Measurements from ENCODE around the gene CALY.
"Not testable (repeated sequence)": the region's sequence is repeated elsewhere in the genome, so short reads cannot be mapped to it uniquely, and the experiment has no call there.

The CALY gene

GRCh38 chr10:133368153-133368552, 31.5 kb upstream of the CALY start:
- Histone ChIP-seq H3K79me2 (ENCODE audit: insufficient read depth, low read length) (no peaks in the 10 kb centered on the region), H3K4me2 (ENCODE audit: low read depth, low read length, poor library complexity, severe bottlenecking) (no peak overlapping the region), H3K9me2 (replicated peaks; ENCODE audit: insufficient read depth, low read length) (no peaks in the 10 kb centered on the region), H3K9me3 (ENCODE audit: insufficient read depth, low read length) (no peaks in the 10 kb centered on the region), H3K9ac (ENCODE audit: low read length) (no peak overlapping the region), H3F3A (ENCODE audit: insufficient read depth) (no peaks in the 10 kb centered on the region), H3K4me3 (ENCODE audit: insufficient read depth, low read length, poor library complexity, severe bottlenecking) (no peak overlapping the region), H4K20me1 (ENCODE audit: low read depth, low read length) (no peaks in the 10 kb centered on the region), H3K36me3 (ENCODE audit: low read length) (no peaks in the 10 kb centered on the region), H2AFZ (ENCODE audit: low read depth, low read length, severe bottlenecking) (no peak overlapping the region), H3K27me3 (ENCODE audit: low read length) (no peaks in the 10 kb centered on the region), H3K27ac (ENCODE audit: low read depth, low read length) (no peak overlapping the region)
- TF ChIP-seq EZH2phosphoT487 (conservative IDR thresholded peaks at IDR 0.05; ENCODE audit: low read length) (no peak), CTCF (IDR thresholded peaks at IDR 0.05; ENCODE audit: insufficient read depth, low read length, poor library complexity, severe bottlenecking) (no peak)

- not testable (repeated sequence) for H3K9me3 ChIP-seq (ENCODE audit: insufficient read depth, low read length); H2AFZ ChIP-seq (ENCODE audit: low read depth, low read length, severe bottlenecking); H3K4me2 ChIP-seq (ENCODE audit: low read depth, low read length, poor library complexity, severe bottlenecking); H3K27me3 ChIP-seq (ENCODE audit: low read length); H3K36me3 ChIP-seq (ENCODE audit: low read length); H3K4me3 ChIP-seq (ENCODE audit: insufficient read depth, low read length, poor library complexity, severe bottlenecking); H3K79me2 ChIP-seq (ENCODE audit: insufficient read depth, low read length); H3F3A ChIP-seq (ENCODE audit: insufficient read depth); H3K9ac ChIP-seq (ENCODE audit: low read length); H3K27ac ChIP-seq (ENCODE audit: low read depth, low read length); H3K9me2 ChIP-seq (replicated peaks; ENCODE audit: insufficient read depth, low read length); H4K20me1 ChIP-seq (ENCODE audit: low read depth, low read length)
These were observed 30.8 kb upstream of the CALY start for GRCh38 chr10:133367461-133367860.

- Histone ChIP-seq H4K20me1 (ENCODE audit: low read depth, low read length) (no peaks in the 10 kb centered on the region), H3K27ac (ENCODE audit: low read depth, low read length) (no peak overlapping the region), H2AFZ (ENCODE audit: low read depth, low read length, severe bottlenecking) (no peak overlapping the region), H3K4me2 (ENCODE audit: low read depth, low read length, poor library complexity, severe bottlenecking) (no peak overlapping the region), H3K9me3 (ENCODE audit: insufficient read depth, low read length) (no peaks in the 10 kb centered on the region), H3F3A (ENCODE audit: insufficient read depth) (no peaks in the 10 kb centered on the region), H3K36me3 (ENCODE audit: low read length) (no peaks in the 10 kb centered on the region), H3K9ac (ENCODE audit: low read length) (no peak overlapping the region), H3K27me3 (ENCODE audit: low read length) (no peaks in the 10 kb centered on the region), H3K4me3 (ENCODE audit: insufficient read depth, low read length, poor library complexity, severe bottlenecking) (no peak overlapping the region), H3K9me2 (replicated peaks; ENCODE audit: insufficient read depth, low read length) (no peaks in the 10 kb centered on the region), H3K79me2 (ENCODE audit: insufficient read depth, low read length) (no peaks in the 10 kb centered on the region)
- no peak for TF ChIP-seq EZH2phosphoT487 (conservative IDR thresholded peaks at IDR 0.05; ENCODE audit: low read length)
- no peak for TF ChIP-seq CTCF (IDR thresholded peaks at IDR 0.05; ENCODE audit: insufficient read depth, low read length, poor library complexity, severe bottlenecking)
These were observed 30.1 kb upstream of the CALY start for GRCh38 chr10:133366751-133367150.

GRCh38 chr10:133366130-133366478, 29.4 kb upstream of the CALY start:
- H3K9ac ChIP-seq (ENCODE audit: low read length), result no peak overlapping the region
- H2AFZ ChIP-seq (ENCODE audit: low read depth, low read length, severe bottlenecking), result no peak overlapping the region
- H3F3A ChIP-seq (ENCODE audit: insufficient read depth), result no peaks in the 10 kb centered on the region
- no peak overlapping the region for H3K4me3 ChIP-seq (ENCODE audit: insufficient read depth, low read length, poor library complexity, severe bottlenecking)
- no peak overlapping the region for H3K4me2 ChIP-seq (ENCODE audit: low read depth, low read length, poor library complexity, severe bottlenecking)
- no peak overlapping the region for H3K27ac ChIP-seq (ENCODE audit: low read depth, low read length)
- no peaks in the 10 kb centered on the region for H3K79me2 ChIP-seq (ENCODE audit: insufficient read depth, low read length)
- TF ChIP-seq CTCF (IDR thresholded peaks at IDR 0.05; ENCODE audit: insufficient read depth, low read length, poor library complexity, severe bottlenecking) (no peak), EZH2phosphoT487 (conservative IDR thresholded peaks at IDR 0.05; ENCODE audit: low read length) (no peak)
- H3K36me3 ChIP-seq (ENCODE audit: low read length), result no peaks in the 10 kb centered on the region
- H3K27me3 ChIP-seq (ENCODE audit: low read length), result no peaks in the 10 kb centered on the region
- no peaks in the 10 kb centered on the region for H4K20me1 ChIP-seq (ENCODE audit: low read depth, low read length)
- no peaks in the 10 kb centered on the region for H3K9me3 ChIP-seq (ENCODE audit: insufficient read depth, low read length)
- no peaks in the 10 kb centered on the region for H3K9me2 ChIP-seq (replicated peaks; ENCODE audit: insufficient read depth, low read length)
